DMS114 treated with DMSO at 0.1 percent for 48 hours (cell line): ENCODE results near the gene USF1.
"Not testable (repeated sequence)": the region's sequence is repeated elsewhere in the genome, so short reads cannot be mapped to it uniquely, and the experiment has no call there.

Experiments
- DNase-seq: peaks from one replicate; lab custom pipeline; 2025; ENCODE audit not compliant: unreplicated experiment; lab: John Stamatoyannopoulos, UW

Gene USF1

DNA sequence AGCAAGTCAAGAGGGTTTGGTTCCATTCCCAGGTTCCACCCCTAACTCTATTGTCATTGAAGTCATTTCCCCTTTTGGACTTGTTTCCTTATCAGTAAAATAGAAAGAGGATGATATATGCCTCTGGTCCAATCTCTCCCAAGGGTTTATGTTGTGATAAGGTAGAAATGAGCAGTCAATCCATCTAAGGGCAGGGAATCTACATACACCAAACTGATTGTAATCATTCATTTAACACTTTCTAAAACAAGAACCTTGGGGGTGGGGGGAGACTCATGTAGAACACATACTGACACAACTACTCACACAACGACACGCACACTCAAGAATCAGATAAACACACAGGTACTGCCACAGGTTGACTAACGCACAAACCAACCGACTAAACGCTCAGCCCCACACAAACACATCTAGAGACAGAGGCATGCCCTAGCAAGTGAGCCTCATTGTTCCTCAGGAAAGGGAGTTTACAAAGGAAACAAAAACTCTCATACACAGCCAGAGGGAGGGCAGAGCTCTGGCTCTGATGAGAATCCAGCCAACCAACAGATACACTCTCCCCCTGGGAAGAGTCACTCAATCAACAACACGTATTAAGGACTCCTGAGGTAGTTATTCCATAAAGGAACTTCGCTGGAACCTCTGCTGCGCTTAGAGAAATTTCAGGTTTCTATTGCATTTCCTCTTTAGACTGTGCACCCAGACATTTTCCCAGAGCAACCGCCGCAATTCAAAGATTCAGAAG, 25.9 kb downstream of the USF1 start:
- DNase-seq, result no peak

DNA sequence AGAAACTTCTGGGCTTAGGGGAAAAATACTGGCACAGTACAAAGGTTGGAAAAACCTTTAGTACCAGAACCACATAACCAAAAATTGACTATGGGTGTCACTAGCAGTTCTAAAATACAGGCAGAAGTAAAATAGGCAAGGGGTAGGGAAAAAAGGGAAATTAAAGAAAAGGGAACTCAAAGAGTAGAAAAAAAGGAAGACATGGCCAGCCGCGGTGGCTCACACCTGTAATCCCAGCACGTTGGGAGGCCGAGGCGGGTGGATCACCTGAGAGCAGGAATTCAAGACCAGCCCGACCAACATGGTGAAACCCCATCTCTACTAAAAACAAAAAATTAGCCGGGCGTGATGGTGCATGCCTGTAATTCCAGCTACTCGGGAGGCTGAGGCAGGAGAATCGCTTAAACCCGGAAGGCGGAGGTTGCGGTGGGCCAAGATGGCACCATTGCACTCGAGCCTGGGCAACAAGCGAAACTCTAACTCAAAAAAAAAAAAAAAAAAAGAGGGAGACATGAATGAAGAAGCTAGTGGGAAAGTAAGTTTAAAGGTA, 26.6 kb downstream of the USF1 start:
- DNase-seq, result not testable (repeated sequence)

DNA sequence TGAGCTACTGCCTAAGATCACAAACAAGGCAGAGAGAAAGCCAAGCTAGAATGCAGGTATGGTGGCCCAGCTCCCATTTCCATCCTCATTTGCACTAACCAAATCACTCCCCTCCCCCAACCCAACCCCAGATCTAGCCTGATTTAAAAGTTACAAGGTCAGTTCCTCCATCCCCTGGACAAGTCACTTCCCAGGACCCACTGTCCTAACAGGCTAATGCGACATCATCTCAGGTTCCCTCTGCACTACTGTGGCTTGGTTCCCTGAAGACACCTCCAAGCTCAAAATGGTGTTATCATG, 27.2 kb downstream of the USF1 start:
- no peak for DNase-seq

DNA sequence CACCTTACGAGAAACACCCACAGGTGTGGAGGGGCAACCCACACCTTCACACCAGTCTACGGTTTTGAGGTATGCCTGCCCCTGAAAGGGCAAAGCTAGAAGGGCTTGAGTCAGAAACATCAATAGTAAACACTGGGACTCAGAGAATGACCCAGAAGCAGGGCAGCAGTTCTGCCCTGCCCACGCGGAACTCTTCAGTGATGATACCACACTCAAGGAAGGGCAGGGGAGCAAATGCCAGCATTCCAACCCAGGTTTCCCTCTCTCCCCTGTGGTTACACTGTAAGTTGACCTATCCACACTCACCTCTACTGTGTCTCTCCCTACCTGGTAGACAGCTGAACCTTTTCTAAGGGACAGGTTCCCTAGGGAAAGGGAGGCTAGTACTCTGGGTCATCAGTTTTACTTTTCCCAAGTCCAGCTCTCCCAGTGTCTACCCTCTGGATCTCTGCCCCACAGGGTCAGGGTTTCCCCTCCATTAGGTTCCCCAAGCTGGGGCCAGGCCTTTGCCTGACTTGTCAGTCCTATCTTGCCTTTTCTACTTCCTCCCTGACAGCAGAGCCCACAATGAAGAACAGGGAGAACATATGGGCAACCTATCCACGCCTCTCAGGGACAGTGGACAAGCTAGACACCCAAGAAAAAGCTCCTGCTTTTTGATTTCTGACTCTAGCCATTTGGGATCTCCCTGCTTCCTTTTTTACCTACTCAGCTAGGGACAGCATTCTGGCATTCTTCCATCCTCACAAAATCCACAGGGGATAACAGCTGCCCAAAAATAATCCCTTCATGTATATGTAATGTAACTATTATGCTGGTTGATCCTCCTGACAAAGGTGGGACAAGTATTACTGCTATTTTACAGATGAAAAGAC, 27.8 kb downstream of the USF1 start:
- no peak for DNase-seq

DNA sequence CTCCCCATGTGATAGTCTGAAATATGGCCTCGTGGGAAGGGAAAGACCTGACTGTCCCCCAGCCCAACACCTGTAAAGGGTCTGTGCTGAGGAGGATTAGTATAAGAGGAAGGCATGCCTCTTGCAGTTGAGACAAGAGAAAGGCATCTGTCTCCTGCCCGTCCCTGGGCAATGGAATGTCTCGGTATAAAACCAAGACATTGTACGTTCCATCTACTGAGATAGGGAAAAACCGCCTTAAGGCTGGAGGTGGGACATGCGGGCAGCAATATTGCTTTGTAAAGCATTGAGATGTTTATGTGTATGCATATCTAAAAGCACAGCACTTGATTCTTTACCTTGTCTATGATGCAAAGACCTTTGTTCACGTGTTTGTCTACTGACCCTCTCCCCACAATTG, 28.6 kb downstream of the USF1 start:
- not testable (repeated sequence) for DNase-seq

DNA sequence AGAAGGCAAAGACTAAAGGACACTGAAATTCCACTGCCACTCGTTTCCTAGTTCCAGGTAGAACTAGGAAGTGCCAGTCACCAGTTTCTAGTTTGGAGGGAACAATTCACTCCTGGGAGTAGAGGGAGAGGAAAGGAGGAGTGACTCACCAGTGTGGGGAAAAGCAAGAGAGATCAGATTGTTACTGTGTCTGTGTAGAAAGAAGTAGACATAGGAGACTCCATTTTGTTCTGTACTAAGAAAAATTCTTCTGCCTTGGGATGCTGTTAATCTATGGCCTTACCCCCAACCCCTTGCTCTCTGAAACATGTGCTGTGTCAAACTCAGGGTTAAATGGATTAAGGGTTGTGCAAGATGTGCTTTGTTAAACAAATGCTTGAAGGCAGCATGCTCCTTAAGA, 29.1 kb downstream of the USF1 start:
- DNase-seq, result not testable (repeated sequence)

DNA sequence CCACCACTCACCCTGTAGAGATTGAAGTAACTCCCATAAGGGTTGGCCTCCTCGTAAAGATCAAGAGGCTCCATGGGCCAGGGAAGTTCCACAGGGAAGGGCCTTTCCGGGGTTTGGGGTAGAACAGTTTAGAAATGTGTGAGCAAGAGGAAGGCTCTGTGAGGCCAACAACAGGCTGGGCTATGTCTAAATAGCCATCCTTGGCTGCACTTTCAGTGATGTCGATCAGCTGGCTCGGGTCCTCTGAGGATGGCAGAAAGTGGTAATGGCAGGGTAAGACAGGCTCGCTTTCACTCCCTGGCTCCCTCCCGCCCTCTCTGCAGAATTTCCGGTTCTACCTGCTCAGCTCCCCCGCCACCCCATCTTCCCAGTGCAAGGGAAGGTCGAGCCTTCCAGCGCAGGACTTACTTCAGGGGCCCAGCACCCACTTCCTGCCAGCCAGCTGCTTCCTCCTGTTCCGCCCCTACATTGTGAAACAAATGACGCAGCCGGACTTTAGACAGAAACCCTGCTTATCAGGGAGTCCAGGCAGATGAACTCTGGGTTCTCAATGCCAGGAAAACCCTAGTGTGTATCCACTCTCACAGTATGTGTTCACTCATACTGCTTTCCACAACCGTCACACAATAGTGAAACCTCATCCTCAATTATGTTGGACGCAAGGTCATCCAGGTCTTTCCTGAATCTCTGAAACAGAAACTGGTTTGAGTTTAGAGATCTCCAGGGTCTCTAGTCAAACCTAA, 32.1 kb downstream of the USF1 start:
- DNase-seq, result no peak

DNA sequence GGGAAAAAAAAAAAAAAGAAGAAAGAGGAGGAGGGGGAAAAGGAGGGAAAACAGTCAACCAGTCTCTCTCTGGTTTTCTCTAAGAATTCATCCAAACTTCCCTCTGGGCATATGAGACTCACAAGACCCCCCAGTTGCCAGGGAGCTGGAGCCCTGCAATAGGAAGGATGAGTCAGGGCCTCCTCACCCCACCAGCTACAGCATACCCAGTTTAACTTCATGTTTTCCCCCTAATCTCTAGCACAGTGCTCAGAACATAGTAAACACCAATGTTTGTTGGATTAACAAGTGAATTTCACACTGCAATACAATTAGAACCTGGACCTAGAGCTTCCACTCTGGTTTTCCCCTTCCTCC, 32.7 kb downstream of the USF1 start:
- no peak for DNase-seq

DNA sequence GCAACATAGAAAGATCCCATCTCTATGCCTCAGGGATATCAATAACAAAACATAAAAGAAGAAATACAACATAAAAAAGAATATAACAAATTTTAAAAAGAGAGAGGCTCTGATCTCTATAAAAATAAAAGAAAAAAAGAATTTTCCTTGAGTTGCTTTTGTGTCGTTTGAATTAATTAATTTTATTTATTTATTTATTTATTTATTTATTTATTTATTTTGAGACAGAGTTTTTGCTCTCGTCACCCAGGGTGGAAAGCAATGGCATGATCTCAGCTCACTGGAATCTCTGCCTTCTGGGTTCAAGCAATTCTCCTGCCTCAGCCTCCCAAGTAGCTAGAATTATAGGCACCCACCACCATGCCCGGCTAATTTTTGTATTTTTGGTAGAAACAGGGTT, 33.4 kb downstream of the USF1 start:
- no peak for DNase-seq

DNA sequence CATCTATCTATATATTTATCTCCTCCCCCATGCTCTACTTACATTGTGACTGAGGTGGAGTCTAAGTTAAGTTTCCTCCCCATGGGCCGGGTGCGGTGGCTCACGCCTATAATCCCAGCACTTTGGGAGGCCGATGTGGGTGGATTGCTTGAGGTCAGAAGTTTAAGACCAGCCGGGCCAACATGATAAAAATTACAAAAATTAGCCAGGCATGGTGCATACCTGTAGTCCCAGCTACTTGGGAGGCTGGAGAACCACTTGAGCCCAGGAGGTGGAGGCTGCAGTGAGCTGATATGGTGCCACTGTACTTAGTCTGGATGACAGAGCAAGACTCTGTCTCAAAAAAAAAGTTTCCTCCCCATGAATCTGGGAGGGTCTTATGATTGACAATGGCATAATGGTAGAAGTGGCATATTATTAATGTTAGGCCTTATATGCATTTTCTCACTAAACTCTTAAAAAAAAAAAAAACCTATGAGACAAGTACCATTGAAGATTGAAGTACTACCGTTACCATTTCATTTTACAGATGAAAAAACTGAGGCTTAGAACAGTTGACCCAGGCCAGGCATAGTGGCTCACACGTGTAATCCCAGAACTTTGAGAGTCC, 36.1 kb downstream of the USF1 start:
- DNase-seq, result no peak

DNA sequence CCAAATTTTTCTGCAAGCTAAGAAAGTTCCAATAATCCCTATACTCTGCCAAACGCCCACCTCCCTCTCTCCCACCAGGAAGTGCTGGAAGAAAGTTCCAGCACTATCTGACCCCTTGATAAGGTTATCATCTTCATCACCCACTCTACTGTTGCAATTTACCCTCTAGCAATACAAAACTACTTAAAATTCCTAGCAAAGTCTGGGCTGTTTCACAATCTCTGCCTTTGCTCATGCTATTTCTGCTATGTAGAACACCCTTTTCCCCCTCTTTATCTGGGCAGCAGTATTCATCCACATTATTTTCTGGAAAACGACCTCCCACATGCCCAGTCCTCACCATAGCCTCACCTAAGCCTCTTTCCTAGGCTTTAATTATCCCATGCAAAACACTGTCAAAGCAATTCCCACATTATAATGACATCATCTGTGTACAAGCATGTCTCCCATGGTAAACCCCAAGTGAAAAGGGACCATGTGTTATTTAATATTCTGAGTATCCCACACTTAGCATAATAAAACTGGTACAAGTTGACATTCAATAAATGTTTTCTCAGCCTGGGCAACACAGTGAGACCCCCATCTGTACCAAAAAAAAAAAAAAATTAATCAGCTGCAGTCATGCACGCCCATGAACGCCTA, 36.8 kb downstream of the USF1 start:
- no peak for DNase-seq

DNA sequence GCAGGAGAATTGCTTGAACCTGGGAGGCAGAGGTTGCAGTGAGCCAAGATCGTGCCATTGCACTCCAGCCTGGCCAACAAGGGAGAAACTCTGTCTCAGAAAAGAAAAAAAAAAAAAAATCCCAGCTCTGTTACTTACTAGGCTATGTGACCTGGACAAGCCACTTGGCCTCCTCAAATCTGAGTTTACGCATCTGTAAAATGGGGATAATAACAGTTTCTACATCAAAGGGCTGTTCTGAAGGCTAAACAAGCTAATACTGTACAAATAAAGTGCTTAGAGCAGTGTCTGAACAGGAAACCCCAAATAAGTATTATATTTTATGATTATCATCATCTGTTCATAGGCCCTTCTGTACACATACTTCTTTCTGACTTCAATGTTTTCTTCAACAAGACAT, 38.4 kb downstream of the USF1 start:
- no peak for DNase-seq

DNA sequence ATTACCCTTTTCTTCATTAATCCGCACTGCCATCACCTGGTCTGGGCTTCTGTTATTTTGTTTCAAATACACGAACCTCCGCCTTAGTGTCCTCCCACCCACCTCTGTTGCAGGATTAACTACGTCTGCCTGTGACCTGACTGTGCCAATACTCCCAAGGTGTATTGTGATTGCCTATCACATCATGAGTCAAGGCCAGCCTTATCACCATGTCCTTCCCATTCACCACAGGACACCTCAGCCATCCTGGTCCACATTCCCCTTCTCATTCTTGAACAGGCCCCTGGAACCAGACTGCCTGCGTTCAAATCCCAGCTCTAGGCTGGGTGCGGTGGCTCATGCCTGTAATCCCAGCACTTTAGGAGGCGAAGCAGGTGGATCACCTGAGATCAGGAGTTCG, 39.2 kb downstream of the USF1 start:
- no peak for DNase-seq

DNA sequence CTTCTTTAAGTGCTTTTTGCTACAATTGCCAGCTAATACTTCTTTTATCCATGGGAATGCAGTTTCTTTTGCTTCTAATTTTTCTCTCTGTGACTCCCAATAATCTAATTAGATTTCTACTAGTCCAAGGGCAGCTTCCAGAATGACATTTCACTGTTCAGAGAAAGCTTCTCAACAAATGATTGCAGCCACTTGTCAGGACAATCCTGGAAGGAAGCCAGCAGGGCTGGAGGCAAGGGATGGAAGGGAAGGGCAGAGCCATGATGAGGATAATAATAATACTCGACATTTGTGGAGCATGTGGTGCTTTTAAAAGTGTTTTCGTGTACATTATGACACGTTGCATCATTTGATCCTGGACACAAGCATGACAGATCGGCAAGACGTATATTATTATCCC, 44.3 kb downstream of the USF1 start:
- no peak for DNase-seq

DNA sequence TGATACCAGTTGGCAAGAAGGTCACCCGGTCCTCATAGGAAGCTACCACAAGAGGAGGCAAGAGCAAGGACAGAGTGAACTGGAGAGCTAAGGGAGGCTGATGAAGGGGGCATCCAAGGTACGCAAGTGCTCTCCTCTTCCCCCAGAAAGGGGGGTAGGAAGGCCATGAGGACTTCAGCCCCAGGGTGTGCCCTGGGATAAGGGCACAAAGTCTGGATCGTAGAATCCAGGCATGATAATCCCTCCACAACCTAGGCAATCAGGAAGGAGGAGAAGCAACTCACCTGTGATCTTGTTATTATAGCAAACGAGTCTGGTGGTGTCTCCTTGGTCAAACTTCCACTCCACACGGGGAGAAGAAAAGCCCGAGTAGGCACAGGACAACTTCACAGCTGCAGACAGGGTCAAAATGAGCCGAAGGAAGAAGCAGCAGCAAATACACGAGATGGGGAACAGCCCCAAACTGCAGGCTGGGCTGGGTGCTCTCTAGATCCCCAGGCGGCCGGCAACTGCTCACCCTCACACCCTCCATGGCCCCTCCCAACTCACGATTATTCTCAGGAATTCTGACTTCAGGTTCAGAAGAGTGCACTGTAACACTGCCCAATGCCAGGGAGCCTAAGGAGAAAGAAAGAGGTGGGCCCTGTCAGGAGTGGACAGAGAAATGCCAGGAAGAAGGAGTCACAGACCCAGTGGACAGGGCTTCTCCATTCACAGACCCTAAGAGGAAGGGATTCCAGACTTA, 44.9 kb downstream of the USF1 start:
- DNase-seq, result no peak

DNA sequence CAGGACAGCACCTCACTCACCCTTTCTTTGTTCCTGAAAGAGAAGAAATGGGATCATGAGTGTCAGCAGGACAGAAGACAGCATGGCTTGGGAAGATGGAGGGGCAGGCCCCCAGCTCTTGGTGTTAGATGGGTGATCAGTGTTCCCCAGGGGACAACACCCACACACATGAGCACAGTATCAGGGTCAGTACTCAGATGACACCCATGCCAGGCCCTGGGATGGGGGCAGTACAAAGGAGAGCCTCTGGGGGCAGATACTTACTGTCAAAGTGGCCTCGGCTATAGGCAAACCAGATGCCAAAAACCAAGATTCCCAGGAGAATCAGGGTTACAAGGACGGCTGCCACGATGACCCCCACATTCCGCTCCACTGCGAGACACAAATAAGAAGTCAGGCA, 46.4 kb downstream of the USF1 start:
- DNase-seq, result no peak

DNA sequence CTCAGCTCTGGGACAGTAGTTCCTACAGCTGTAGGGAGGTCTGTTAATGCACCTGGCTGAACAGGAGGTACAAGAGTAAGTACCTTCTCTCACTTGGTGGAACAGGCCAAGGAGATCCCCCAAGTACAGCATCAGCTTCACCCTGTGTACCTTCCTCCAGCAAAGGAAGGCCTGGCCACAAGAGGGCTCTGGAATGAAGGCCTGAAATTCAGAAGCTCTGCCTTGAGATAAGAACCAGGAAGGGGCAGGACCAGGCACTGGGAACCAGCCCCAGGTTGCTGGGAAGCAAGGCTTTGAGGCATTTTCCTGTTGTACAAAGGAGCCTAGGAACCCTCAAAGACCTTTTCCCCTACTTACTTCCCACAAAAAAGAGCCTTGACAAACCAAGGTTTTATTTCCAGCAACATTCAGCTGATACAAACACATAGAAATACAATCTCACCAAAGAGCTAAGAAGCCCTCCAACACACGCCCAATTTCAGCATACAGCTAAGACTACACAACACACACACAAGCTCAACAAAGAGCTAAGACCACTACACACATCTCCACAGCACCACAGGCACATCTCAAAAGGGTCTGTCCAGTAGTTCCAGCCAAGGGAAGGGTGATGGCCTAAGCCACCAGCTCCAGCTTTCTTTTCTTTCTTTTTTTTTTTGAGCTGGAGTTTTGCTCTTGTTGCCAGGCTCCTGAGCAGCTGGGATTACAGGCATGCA, 48.3 kb downstream of the USF1 start:
- DNase-seq, result peak; percentile 71

DNA sequence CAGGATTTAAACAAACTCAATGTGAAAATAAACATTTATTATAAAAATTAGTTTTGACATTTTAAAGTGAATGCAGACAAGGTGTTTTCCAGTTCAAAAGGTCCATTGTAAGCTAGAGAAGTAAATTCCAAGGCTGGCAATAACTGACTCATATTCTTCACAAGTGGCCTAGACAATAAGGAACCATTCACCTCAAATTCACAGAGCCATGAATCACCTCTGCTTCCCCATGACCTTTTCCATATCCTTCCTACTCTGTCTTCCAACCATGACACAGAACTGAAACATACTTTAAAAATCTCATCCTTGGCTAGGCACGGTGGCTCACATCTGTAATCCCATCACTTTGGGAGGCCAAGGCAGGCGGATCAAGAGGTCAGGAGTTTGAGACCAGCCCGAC, 49.6 kb downstream of the USF1 start:
- no peak for DNase-seq

DNA sequence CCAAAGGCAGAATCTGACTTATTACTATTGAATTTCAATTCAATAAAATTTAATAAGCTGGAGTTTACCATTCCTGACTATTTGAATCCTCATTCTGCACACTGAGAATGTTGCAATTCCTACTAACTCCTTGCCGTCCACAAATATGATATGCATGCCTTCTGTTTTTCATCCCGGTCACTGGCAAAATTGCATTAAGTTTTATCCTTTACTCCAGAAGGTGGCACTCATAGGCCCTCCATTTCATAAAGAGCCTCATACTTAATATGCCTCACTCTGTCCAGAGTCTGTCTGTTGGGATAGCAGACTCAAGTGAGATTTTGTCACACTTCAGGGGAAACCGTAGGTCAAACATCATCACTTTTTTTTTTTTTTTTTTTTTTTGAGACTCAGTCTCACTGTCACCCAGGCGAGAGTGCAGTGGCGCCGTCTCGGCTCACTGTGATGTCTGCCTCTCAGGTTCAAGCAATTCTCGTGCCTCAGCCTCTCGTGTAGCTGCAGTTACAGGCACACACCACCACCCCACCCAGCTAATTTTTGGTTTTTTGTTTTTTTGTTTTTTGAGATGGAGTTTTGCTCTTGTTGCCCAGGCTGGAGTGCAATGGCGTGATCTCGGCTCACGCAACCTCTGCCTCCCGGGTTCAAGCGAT, 52.1 kb downstream of the USF1 start:
- peak; percentile 28 for DNase-seq
